Skin epidermis (tissue), 12 donors: Measurements from ENCODE around the gene LIMK2.
A peak's percentile ranks its signal among the peaks of the same experiment; 100 is the strongest.
"Not testable (repeated sequence)": the region's sequence is repeated elsewhere in the genome, so short reads cannot be mapped to it uniquely, and the experiment has no call there.

Experiments
- H3K27ac ChIP-seq, 21 experiments: fragments of 200-600 bp; sonication (generic) in 11 of 21; one replicate each; pipeline ENCODE4 v1.5.0; 2020; ENCODE audit warnings: mild to moderate bottlenecking in 3 of 21, inconsistent platforms in 2 of 21, moderate library complexity in 2 of 21
- H3K4me3 ChIP-seq, 7 experiments: fragments of 200-600 bp; sonication (generic) in 2 of 7; one replicate each; pipeline ENCODE4 v1.5.0; 2020; ENCODE audit warnings: inconsistent platforms in 2 of 7, mild to moderate bottlenecking in 2 of 7, moderate library complexity in 1 of 7

LIMK2 gene

DNA sequence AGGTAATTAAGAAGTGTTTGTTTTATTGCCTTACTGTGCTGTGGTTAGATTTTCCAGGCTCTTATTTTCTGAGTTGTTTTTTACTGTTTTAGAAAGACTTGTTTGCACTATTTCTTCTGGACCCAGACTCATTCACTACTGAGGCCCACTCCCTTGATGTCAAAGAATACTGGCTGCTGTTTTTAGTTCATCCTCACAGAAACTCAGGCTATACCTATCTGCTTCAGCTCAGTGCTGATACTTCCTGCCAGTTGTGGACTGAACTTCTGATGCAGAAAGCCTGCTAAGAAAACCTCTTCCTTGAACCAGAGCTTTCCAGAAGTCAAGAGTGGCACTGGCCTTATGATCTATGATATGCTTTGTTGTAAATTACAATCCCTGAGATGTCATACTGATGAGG is 96.1 kb downstream of the LIMK2 start:
- no peak overlapping the region for H3K4me3 ChIP-seq

DNA sequence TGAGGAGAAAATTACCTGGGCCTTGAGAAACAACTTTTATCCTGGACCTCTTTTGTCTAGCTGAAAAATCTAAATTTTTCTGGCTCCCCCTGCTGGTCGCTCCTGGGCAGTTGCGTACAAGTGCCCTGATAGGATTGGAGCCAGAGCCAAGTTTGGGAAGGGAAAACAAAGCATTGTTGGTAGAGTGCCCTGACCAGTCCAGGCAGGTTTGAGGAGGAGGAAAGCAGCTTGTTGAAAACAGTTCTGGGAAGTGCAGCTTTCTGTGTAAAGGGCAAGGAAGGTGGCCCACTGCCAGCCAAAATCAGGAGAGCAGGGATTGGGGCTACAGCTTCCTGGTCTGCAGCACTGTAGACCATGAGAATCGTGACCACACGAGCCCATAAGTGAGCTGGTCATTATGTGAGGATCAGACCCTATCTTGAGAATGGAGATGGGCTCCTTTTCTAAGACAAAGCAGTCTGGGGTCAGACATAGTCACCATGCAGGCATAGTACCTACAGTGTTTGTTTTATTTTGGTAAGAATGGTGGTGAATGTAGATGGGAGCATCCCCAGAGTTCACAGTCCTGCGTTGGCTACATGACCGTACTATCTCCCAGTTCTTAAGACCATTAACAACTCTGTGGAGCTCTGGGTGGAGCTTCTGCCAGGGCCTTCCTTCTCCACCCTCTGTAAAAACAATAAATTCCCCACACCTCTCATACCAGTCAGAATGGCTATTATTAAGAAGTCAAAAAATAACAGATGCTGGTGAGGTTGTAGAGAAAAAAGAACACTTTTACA is 101.5 kb downstream of the LIMK2 start:
- no peak overlapping the region for H3K4me3 ChIP-seq
- peak overlapping the region in 17 of 21 experiments; percentile 1 to 74 (median 63) for H3K27ac ChIP-seq

More for the DNA sequence above, 96.1 kb downstream of the LIMK2 start:
- H3K27ac ChIP-seq: no peak overlapping the region

GRCh38 chr22:31314220-31314619 is 102.1 kb downstream of the LIMK2 start:
- not testable (repeated sequence) for H3K4me3 ChIP-seq
- peak overlapping the region in 8 of 21 experiments; percentile 40 to 74 (median 66) for H3K27ac ChIP-seq

- Histone ChIP-seq H3K4me3 (no peak overlapping the region), H3K27ac (peak overlapping the region in 1 of 21 experiments; percentile 39)
Measured at GRCh38 chr22:31321421-31321820, 109.3 kb downstream of the LIMK2 start.

DNA sequence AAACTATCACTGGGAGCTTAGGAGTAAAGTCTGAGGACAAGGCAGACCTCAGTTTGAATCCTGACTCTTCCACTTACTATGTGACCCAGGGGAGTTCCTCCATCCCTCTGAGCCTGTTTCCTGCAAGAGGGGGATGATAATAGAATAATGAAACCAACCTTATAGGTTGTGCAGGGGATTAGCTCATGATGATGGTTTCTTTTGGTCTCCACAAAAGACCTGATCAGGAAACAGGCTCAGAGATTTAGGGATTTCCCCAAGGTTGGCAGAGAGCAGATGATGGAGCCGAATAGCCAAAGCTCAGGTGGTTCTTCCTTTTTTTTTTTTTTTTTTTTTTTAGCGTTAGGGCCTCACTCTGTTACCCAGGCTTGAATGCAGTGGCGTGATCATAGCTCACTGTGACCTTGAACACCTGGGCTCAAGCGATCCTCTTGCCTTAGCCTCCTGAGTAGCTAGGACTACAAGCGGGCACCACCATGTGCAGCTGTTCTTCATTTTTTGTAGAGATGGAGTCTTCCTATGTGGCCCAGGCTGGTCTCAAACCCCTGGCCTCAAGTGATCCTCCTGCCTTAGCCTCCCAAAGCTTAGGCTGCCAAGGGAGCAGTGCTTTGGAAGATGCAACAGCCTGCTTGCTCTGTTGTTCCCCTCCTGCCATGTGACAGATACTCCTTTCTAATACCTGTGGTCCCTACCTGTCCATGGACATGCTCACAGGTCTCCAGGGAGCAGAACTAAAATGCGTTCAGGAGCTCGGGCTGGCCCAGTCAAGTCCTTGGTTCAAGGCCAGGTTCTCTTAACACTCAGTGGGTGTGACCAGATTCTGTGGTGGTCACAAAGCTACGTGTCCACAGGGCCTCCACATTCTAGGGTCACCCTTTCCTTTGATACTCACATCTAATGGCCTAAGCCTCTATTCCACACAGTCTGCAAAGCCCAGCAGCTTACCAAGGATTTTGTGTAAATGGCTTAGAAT is 111.8 kb downstream of the LIMK2 start:
- no peak overlapping the region for H3K27ac ChIP-seq

GRCh38 chr22:31326877-31327276 is 114.8 kb downstream of the LIMK2 start:
- Histone ChIP-seq H3K4me3 (no peak overlapping the region), H3K27ac (no peak overlapping the region)

More for the DNA sequence above, 111.8 kb downstream of the LIMK2 start:
- no peak overlapping the region for H3K4me3 ChIP-seq

DNA sequence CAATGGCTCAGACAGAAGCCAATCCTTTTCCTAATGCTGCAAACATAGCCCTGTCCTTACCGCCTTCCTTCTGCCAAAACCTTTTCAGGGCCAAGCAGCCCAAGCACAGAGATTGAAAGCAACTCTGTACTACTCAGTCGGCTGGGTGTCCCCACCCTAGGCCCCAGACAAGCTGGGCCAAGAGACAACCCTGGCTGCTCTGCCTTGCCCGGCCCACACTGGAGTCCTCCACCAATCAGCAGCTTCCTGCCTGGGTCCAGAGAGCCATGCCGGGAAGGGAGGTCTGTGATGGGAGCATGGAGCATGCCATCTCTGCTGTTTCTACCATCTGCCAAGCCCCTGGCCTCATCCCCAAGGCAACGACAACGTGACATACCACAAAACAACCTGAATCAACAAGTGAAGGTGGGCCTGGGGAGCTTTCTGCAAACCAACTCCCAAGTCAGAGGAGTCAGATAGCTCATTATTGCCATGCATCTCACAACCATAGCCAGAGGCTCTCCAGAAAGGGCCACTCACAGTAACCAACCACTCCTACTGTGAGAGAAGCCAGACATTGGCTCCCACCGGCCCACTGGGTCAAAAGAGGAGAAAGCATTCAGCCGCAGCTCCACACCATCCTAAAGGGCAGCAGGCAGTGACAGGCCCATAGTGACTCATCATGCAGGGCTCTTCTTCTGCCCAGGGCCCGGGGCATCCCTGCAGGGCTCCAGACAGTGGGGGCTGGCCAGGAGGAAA is 115.9 kb downstream of the LIMK2 start:
- peak overlapping the region in 1 of 21 experiments; percentile 2 for H3K27ac ChIP-seq
- no peak overlapping the region for H3K4me3 ChIP-seq

DNA sequence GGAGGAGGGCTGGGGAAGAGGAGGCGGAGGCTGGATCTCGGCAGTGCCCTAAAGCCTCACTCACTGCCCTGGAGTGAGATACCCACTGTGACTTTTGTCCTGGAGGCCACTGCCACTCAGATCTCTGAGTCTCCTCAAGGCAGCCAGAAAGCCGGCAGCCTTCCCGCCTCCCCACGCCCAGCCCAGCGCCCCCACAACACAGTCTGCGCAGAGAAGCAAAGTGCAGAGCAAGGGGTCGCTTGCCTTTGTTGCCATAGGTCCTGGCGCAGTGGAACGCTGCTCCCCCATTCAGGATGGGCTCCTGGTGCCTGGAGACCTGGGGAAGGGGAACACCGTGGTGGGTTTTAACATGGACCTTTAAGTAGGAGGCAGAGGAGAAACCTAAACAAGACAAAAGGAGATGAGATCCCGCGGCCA is 116.5 kb downstream of the LIMK2 start:
- peak overlapping the region in 1 of 21 experiments; percentile 2 for H3K27ac ChIP-seq
- H3K4me3 ChIP-seq: no peak overlapping the region

GRCh38 chr22:31329029-31329428 is 116.9 kb downstream of the LIMK2 start:
- H3K27ac ChIP-seq: no peak overlapping the region

More at GRCh38 chr22:31329029-31329428, 116.9 kb downstream of the LIMK2 start:
- H3K4me3 ChIP-seq: no peak overlapping the region
